Left lobe of liver (tissue), 2 donors: Measurements from ENCODE around the gene UBE4A. TPM values are rescaled to one million over a fixed set of nuclear protein-coding genes. Genes with fewer than 3 reads are reported as not detected.
A peak's percentile ranks its signal among the peaks of the same experiment; 100 is the strongest.

Experiments
- ATAC-seq: fragments of 200-7000 bp; cut with Tn5 transposase; one replicate; pipeline ENCODE4 v1.9.1; 2020; ENCODE audit warnings: mild to moderate bottlenecking, moderate library complexity
- DNase-seq: peaks from one replicate; pipeline ENCODE4 v3.0.0-alpha.2; 2020; ENCODE audit warnings: low spot score
- total RNA-seq: library from RNA; stranded (reverse); gene quantifications from one replicate; pipeline ENCODE4 v1.2.1, GENCODE V29; 2021
- donor health status: DM: no; HTN: no; CAD: no; lungs with moderate emphysema.
- donor health status: DM: no; HTN: yes; CAD: no.

Gene UBE4A
- total RNA-seq, 1 donor from 2014 or later: 22.8 TPM

GRCh38 chr11:118341815-118342489, 17.4 kb upstream of the UBE4A start:
- peak; percentile 80 for ATAC-seq
- no peak for DNase-seq

DNA sequence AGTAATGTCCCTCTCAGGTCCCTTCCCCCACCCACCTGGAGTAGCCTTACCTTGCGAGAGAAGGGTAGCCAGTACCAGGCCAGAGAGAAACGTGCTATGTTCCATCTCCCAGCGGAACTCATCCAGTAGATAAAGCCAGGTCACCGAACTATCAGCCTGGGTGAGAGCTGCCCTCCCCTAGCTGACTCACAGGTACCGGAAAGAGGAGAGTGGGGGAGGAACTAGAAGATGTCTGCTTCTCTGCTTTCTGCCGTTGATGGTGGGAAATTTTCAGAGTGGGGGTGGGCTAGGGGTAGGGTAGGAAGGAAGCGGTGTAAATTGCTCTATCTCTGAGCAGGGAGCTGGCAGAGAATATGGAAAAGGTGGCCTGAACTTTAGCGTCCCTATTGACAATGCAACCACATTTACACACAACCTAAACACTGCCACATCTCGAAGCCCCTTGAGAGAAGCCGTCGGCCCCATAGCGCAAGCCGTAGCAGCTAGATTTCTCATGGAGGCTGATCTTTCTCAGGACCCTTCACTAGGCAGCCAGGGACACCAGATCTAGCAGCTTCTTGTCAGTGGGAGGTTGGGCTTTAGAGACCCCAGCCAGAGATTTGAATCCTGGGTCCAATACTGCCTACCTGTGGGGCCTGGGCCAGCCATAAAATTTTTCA, 16.8 kb upstream of the UBE4A start, which contains the start of gene CD3D:
Gene CD3D (minus strand): TSS at position 203 of the 659 bp plus-strand sequence. CDS start 98 bp downstream, at position 105.
- DNase-seq (no peak), ATAC-seq (no peak)

DNA sequence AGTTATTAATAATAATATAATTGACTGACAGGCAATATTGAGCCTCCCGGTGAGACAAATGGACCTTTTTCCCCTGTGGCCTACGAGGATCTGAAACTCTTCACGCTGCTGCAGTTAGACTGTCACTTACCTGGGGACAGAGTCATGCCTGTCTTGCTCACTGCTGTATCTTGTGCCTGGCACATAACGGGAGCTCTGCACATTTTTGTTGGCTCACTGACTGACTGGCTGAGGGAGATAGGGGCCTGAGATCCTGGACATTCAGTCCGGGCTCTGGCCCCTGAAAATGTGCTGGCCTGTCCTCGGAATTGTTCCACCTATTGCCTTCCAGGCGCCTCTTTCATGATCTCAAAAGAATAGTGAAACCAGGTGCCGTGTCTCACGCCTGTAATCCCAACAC, 16.2 kb upstream of the UBE4A start:
- DNase-seq: no peak
- ATAC-seq: no peak

- DNase-seq (no peak), ATAC-seq (no peak)
Measured at GRCh38 chr11:118343981-118344515, 15.4 kb upstream of the UBE4A start, which contains the start of gene CD3G. Gene CD3G (plus strand): TSS chr11:118344344. CDS start chr11:118344424, 80 bp downstream.

- ATAC-seq (no peak), DNase-seq (no peak)
Measured at GRCh38 chr11:118349475-118349874, 9.9 kb upstream of the UBE4A start.

DNA sequence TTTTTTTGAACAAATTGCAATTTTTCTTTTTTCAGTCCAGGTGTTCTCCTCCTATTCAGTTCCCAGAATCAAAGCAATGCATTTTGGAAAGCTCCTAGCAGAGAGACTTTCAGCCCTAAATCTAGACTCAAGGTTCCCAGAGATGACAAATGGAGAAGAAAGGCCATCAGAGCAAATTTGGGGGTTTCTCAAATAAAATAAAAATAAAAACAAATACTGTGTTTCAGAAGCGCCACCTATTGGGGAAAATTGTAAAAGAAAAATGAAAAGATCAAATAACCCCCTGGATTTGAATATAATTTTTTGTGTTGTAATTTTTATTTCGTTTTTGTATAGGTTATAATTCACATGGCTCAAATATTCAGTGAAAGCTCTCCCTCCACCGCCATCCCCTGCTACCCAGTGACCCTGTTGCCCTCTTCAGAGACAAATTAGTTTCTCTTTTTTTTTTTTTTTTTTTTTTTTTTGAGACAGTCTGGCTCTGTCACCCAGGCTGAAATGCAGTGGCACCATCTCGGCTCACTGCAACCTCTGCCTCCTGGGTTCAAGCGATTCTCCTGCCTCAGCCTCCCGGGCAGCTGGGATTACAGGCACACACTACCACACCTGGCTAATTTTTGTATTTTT, 6.2 kb upstream of the UBE4A start:
- no peak for ATAC-seq

DNA sequence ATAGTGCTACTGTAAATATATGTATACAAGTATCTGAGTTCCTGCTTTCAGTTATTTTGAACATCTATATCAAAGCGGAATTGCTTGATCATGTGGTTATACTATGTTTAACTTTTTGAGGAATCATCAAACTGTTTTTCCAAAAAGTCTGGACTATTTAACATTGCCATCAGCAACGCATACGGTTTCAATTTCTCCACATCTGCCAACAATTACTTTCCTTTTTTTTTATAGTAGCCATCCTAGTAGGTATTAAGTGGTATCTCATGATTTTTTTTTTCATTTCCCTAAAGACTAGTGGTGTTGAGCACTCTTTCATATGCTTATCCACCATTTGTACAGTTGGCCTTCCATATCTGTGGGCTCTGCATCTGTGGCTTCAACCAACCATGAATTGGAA, 1.3 kb upstream of the UBE4A start:
- no peak for DNase-seq
- ATAC-seq: no peak

More for the DNA sequence above, 6.2 kb upstream of the UBE4A start:
- DNase-seq: no peak

GRCh38 chr11:118364956-118365615, 5.7 kb downstream of the UBE4A start:
- ATAC-seq (no peak), DNase-seq (no peak)

GRCh38 chr11:118366287-118366686, 6.9 kb downstream of the UBE4A start:
- ATAC-seq (peak; percentile 97), DNase-seq (no peak)

DNA sequence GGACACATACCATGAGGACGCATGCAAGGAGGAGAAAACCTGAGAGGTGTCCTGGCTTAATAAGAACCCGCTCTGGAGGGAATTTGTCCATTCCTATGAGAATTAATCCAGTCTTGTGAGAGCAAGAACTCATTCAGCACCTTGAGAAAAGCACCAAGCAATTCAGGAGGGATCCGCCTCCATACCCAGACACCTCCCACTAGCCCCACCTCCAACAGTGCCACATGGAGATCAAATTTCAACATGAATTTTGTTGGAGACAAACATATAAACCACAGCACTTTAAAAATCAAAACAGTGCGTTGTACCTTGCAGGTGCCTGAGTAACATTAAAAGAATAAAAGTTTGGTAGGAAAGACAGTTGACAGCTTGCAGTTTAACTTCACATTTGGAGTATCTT, 11.4 kb downstream of the UBE4A start:
- ATAC-seq: no peak
- DNase-seq: no peak

GRCh38 chr11:118373263-118373662, 13.9 kb downstream of the UBE4A start:
- DNase-seq: no peak

GRCh38 chr11:118373871-118374270, 14.5 kb downstream of the UBE4A start:
- ATAC-seq (no peak), DNase-seq (no peak)

More at GRCh38 chr11:118373263-118373662, 13.9 kb downstream of the UBE4A start:
- no peak for ATAC-seq

DNA sequence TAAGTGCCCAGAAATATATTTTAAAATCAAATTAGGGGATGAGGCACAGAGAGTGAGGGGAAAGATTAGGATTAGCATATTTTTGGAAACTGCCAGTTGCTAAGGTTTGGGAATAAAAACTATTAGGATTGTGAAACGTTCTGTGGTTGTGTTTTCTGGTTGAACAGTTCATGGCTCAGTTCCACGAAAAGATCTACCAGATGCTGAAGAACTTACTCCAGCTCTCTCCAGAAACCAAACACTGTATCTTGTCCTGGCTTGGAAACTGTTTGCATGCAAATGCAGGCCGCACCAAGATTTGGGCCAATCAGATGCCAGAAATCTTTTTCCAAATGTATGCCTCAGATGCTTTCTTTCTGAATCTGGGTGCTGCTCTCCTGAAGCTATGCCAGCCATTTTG, 15.3 kb downstream of the UBE4A start:
- ATAC-seq (no peak), DNase-seq (no peak)

GRCh38 chr11:118375978-118376377, 16.6 kb downstream of the UBE4A start:
- DNase-seq: no peak
- ATAC-seq: no peak

GRCh38 chr11:118379497-118379896, 20.1 kb downstream of the UBE4A start:
- no peak for ATAC-seq
- no peak for DNase-seq

DNA sequence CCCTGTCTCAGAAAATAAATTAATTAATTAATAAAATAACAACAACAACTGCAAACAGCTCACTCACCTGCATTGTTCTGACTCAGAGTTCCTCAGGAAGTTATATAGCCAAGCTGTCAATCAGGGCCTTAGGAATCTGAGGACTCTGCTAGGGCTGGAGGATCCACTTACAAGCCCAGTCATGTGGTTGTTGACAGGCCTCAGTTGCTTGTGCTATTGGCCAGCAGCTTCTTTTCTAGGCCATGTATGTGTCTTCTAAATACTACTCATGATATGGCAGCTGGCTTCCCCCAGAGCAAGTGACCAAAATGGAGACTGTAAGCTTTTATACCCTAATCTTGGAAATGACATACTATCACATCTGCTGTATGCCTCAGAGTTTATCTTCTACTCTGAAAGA, 21.2 kb downstream of the UBE4A start:
- ATAC-seq (no peak), DNase-seq (no peak)

DNA sequence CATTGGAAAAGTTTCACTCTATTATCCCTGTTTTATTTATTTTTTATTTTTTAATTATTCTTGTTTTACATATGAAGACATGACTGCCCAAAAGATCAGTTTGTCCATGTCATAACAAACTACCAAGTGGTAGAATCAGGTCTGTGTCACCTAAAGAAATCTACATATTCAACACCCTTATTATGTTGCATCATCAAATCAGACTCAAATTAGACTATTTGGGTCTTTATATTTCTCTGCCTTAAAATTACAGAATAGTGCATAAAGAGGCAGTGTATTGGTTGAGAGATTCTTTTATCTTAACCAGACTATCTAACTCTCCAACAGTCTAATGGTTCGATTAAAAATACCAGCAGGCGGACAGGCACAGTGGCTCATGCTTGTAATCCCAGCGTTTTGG, 23.6 kb downstream of the UBE4A start:
- no peak for ATAC-seq

DNA sequence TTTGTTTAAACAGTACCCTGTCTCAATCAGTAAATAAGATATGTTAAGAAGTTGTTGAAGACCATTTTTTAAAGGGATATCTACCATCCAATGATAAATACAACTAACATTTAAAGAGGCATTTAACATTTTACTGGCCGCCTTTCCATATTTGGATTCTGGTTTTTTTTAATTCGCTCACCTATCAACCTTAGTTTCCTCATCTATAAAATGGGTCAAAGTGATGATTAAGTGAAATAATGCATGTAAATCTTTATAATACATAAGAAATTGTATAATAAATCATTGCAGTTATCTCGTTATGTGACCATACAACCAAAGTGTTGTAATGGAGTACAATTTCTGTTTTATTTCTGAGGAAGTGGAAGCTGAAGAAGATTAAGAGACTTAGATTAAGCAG, 24.3 kb downstream of the UBE4A start:
- no peak for DNase-seq
- no peak for ATAC-seq

More for the DNA sequence above, 23.6 kb downstream of the UBE4A start:
- DNase-seq: no peak

DNA sequence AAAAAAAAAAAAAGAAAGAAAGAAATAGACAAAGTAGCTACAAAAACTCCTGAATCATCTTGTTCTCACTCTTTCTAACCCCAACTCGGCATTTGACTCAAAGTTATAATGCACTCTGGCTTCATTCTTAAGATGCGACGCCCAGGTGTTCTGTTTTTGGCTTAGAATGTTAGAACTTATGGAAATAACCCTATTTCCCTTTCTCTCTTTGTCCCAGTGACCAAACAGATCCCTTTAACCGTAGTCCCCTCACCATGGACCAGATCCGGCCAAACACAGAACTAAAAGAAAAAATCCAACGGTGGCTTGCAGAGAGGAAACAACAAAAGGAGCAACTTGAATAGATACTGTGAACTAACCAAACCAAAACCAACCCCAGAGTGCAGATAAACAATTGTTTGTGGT, 36.7 kb downstream of the UBE4A start:
- ATAC-seq (no peak), DNase-seq (no peak)

- DNase-seq (no peak), ATAC-seq (no peak)
Measured at GRCh38 chr11:118397448-118397847, 38.0 kb downstream of the UBE4A start.
